HUDEP-2 (cell line): ENCODE measurements around the gene OR51B2.

Experiments
- DNase-seq, 76 experiments: peaks; one replicate each; lab custom pipeline; 2025; ENCODE audit not compliant: unreplicated experiment in 76 of 76; lab: John Stamatoyannopoulos, UW

Gene OR51B2

DNA sequence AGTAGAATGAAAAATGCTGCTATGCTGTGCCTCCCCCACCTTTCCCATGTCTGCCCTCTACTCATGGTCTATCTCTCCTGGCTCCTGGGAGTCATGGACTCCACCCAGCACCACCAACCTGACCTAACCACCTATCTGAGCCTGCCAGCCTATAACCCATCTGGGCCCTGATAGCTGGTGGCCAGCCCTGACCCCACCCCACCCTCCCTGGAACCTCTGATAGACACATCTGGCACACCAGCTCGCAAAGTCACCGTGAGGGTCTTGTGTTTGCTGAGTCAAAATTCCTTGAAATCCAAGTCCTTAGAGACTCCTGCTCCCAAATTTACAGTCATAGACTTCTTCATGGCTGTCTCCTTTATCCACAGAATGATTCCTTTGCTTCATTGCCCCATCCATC lies 39.5 kb downstream of the OR51B2 start:
- DNase-seq = peak in 70 of 76 experiments; percentile 55 to 98 (median 90)

- DNase-seq = no peak
Measured at GRCh38 chr11:5283882-5284281, 40.2 kb downstream of the OR51B2 start.

- DNase-seq = no peak
Measured at GRCh38 chr11:5283086-5283485, 41.0 kb downstream of the OR51B2 start.

GRCh38 chr11:5282628-5283027 lies 41.5 kb downstream of the OR51B2 start:
- DNase-seq = no peak

DNA sequence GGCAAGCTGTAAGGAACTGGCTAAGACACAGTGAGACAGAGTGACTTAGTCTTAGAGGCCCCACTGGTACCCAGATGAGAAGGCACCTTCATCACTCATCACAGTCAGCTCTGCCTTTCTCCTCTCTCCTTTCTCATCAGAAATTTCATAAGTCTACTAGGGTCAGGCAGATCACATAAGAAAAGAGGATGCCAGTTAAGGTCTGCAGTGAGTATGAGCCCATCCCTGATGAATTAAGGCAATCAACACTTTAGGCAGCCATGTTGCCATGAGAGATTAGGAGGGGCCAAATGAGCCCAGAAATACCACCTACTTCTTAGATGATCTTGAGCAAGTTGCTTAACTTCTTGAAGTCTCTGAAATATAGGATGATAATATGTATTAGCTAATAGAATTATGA lies 42.5 kb downstream of the OR51B2 start:
- no peak for DNase-seq

GRCh38 chr11:5280582-5281102 lies 43.5 kb downstream of the OR51B2 start:
- peak in 70 of 76 experiments; percentile 65 to 99 (median 92) for DNase-seq

DNA sequence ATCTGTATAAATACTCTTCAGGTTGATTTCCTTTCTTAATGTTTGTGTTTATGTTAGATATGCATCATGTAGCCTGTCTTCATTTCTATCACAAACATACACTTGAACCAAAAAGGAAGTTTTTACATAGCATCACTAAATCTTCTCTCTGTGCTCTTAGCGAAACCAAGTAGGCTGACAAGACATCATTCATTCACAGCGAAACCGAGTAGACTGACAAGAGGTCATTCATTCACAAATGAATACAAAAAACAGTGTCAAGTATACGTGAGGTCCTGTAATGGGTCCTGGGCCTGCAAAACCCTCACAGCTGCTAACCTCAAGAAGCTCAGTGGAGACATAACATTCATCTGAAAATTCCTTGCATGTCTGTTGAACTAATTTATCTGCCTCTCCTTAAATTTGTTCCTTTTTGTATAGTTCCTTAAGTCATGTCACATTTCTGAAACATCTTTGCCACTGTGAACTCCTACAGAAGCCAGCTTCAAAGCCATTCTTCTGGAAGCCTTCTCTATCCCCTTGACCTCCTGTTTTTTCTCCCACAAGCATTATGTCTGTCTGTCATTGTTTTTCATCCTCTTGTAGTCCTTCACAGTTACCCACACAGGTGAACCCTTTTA lies 44.5 kb downstream of the OR51B2 start:
- no peak for DNase-seq

DNA sequence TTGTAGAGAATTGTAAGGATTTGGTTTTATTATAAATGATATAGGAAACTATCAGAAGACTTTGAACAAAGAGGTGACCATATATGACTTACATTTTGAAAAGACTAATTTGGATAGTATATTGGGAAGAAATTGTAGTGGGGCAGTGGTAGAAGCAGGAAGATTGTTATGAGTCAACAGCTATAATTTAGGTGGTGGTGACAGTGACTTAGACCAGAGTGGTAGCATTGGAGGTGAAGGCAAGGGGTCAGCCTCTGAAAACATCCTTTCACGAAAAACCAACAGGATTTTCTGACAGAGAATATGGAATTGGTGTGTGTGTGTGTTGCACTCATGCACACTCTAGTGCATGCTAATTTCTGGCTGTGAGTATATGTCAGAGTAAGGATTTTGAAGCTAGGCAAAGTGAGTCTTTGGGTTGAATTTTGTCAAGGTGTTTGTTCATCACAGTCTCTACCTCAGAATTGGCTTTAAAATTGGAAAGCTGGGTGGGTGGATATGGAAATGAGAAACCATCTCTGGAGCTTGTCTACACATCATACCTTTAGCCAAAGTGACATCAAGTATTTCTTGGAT lies 46.2 kb downstream of the OR51B2 start:
- DNase-seq = no peak

DNA sequence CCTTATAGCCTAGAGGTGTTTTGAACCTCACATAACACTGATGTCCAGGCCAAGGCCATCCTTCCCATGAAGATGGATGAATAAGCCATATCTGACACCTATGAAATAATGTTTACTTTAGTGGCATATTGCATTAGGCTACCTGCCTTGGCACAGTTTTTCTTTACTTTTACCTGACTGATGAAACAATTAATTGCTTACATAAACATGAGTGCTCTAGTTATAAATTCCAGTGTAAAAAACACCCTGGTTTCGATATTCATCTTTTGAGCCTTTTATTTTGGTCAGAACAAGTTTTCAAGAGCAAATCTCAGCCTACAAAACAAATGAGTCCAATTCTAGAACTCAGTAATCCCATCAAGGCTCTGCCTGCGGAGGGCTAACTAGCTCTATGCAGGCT lies 47.4 kb downstream of the OR51B2 start:
- no peak for DNase-seq

- peak in 68 of 76 experiments; percentile 33 to 96 (median 80) for DNase-seq
Measured at GRCh38 chr11:5275369-5276110, 48.6 kb downstream of the OR51B2 start.

DNA sequence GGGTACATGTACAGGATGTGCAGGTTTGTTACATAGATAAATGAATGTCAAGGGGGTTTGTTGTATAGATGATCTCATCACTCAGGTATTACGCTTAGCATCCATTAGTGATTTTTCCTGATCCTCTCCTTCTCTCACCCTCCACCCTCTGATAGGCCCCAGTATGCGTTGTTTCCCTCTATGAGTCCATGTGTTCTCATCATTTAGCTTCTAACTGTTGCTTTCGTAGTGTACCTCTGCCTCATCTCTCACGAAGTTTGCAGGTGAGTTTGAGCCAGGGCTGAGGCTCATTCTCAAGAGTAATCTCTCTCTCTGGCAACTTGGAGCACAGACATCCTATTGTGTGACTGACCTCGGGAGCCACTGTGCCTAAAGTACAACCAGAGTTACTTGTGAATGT lies 49.7 kb downstream of the OR51B2 start:
- DNase-seq = no peak
